Fibroblast of peridontal ligament (primary cell): ENCODE data around the gene FAM180A.
A peak's percentile ranks its signal among the peaks of the same experiment; 100 is the strongest.
"Not testable (repeated sequence)": the region's sequence is repeated elsewhere in the genome, so short reads cannot be mapped to it uniquely, and the experiment has no call there.

ENCODE experiments used
- DNase-seq: peaks from one replicate; pipeline ENCODE4 v3.0.0-alpha.2; 2010; ENCODE audit errors: extremely low read depth

Gene FAM180A

GRCh38 chr7:135714534-135715009, 34.0 kb downstream of the FAM180A start:
- DNase-seq = peak; percentile 47

DNA sequence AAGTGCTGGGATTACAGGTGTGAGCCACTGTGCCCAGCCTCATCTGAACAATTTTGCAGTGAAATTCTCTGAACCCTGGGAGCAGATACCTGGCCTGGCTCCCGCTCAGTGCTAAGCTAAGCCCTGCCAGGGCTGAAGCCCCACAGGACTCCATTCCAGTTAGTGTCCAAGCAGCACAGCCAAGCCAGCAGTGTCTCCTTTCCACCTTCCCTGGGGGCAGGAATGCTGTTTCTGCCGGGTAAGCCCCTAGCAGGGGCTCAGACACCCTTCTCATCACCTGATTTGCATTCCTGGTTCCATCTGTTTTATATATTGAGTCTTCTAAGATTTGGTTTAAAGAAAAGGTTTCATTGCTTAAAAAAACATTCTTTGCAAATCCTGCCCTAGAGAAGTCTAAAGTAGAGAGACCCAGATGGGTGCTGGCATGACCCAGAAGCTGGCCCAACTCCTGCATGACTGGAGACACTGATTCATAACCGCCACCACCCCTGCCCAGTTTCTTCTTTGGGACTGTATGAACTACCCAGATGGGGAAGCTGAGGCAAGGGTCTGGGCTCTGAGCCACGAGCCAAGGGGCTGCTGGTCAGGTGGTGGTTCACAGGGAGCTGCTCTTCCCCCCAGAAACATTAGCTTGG, 34.7 kb downstream of the FAM180A start:
- DNase-seq = peak; percentile 28

- DNase-seq = no peak
Measured at GRCh38 chr7:135712796-135713195, 35.8 kb downstream of the FAM180A start.

DNA sequence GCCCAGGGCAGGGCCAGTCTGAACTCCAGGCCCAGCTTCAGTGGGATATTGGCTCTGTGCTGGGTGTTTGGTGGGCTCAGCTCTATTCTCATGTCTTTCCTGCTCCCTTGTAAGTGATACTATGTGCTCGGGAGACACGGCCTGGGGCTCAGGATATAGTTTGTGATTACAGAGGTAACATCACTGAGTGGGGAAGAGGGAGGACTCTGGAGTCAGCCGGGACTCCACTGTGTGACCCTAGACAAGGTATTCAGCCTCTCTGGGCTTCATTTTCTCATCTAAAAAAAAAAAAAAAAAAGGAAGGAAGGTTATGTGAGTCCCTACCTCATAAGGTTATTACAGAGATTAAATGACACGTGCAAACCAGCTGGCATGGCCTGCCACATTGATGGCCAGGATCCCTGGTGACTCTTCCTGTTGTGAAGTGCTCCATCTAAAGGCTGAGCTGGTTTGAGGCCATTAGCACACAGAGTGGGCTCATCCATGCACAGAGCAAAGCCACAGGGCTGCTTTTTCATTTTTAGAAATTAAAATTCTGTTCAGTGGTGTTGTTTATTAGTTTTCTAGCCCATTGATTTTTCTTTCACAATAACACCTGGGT, 36.3 kb downstream of the FAM180A start:
- DNase-seq = no peak

DNA sequence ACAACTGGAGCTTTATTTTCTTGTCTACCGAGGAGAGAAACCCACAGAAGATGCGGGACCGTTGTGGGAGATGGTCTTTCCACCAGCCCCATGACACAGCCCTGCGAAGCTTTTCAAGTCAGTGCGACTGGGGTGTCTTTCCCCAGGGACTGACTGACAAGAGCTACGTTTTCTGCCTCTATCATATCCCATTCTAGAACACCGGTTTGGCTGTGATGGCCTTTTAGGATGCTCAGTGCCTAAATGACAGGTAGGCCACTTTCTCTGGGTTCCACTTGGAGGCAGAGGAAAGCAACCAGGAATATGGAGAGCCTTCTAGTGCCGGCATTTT, 37.5 kb downstream of the FAM180A start:
- DNase-seq = no peak

GRCh38 chr7:135710417-135711138, 38.0 kb downstream of the FAM180A start:
- no peak for DNase-seq

GRCh38 chr7:135709508-135709907, 39.1 kb downstream of the FAM180A start:
- peak; percentile 55 for DNase-seq

DNA sequence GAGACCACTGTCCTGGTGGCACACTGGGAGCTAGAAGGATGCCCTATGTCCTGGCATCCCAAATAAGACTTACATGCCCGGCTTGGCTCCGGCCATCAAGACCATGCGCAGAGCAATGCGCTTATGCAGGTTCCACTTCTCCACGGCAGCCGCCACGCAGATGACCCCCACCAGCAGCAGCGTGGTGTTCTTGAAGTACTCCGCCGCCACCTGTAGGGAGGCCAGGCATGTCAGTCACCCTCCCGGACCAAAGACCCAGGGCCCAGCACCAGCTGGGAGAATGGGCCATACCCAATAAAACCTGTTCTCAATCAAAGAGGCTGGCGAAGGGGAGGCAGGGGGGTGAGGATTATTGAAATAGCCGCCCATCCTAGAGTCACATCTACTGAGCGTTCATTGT, 40.6 kb downstream of the FAM180A start:
- no peak for DNase-seq

DNA sequence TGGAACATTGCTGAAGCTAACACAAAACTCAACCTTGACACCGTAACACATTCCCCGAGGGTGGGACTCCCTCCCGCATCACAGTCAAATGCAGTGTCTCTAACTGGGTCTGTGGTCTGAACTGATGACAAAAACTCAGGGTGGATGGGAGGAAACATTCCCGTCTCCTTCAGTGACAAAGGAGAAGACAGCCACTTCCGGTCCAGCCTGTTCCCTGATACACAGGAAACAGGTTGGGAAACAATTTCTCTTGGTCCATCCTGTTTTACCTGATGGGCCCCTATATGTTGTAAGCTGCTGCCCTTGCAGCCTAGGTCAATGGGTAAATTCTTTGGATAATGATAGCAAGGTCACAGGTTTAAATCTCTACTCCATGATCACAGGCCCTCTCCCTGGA, 41.0 kb downstream of the FAM180A start:
- DNase-seq = no peak

GRCh38 chr7:135706858-135707569, 41.6 kb downstream of the FAM180A start:
- DNase-seq = no peak

DNA sequence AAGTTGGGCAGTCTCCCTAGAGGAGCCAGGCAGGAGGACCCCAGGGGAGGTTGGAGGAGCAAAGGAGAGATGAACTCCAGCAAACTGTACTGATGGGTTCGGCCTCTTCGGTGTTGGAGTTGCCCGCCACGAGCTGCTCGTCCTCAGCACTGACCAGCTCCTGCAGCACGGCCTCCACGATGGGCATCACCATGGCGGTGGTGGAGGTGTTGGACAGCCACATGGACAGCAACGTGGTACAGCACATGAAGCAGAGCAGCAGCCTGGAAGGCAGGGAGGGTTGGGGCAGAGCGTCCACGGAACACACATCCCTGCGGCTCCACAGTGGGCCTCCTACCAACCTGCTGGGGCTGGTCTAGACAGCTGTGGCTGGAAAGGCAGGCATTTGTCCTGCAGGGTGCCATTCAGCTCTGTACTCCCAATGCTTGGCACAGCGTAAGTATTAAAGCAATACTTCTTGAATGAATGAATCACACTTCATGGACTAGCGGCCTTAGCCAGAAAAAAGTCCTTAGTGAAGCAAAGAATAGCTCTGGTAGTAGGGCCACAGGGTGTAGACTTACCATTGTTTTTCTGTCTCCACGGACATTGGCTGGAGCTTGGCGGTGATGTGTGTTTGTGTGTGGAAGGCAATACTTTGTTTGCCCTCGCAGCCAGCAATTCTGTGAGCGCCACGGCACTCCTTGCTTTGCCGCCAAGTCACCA, 42.4 kb downstream of the FAM180A start:
- no peak for DNase-seq

GRCh38 chr7:135704698-135705097, 43.9 kb downstream of the FAM180A start:
- DNase-seq = peak; percentile 17

GRCh38 chr7:135704074-135704473, 44.5 kb downstream of the FAM180A start:
- no peak for DNase-seq

DNA sequence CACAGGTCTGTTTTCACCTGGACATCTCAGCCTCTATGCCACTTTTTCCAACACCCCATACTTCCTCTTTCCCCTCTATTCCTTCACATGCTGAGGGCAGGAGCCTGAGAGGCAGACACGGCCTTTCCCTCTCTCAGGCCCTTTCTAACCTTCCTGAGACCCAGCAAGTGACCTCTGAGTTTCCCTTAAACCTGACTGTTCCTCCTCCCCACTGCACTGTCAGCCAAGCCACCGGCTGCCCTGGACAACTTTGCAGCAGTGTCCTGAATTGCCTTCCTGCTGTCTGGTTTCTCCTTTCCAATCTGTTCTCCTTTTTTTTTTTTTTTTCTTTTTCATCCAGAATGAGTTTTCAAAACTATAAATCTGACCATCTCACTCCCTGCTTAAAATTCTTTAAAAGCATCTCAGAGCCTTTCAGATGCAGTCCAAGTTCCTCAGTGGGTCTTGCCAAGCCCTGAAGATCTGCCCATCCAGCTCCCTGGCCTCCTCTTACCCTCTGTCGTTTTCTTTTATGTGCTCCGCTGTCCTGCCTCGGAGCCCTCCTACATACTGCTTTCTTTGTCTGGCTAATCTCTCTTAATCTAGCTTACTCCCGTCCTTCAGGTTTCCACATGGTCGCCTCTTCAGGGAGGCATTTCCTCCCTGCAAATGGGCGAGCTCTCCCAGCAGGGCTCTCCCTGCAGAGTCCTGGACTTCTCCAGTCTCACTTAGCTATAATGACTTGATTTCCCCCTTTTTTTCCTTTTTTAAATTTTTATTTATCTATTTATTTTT, 51.1 kb downstream of the FAM180A start:
- DNase-seq = no peak

DNA sequence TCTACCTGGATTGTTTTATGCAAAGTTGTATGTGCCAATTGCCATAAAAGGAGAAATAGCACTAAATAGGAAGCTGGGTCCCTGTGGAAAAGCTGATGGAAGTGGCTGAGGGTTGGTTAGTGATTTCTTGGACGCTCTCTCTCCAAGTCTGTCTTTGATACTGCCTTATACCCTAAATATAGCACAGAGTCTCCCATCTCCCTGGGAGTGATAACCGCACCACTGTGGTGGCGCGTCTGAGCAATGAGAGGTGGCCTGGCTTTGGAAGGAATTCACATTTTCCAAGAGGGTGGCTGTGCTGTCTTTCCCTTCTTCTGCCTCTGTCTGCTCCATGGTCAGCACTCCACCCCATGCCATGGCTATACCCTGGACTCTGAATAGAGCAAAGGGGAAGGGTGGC, 55.1 kb downstream of the FAM180A start:
- no peak for DNase-seq

DNA sequence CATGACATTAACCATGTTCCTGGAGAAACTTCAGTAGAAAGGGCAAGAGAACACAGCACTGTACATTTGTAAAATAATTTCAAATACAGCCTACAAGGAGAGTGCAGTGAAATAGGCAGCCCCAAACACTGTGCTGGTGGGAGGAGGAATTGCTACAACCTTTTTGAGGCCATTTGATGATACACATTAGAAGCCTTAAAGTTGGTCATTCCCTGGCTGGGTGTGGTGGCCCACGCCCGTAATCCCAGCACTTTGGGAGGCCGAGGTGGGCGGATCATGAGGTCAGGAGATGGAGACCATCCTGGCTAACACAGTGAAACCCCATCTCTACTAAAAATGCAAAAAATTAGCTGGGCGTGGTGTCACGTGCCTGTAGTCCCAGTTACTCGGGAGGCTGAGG, 56.0 kb downstream of the FAM180A start:
- not testable (repeated sequence) for DNase-seq

GRCh38 chr7:135692055-135692454, 56.6 kb downstream of the FAM180A start:
- no peak for DNase-seq

DNA sequence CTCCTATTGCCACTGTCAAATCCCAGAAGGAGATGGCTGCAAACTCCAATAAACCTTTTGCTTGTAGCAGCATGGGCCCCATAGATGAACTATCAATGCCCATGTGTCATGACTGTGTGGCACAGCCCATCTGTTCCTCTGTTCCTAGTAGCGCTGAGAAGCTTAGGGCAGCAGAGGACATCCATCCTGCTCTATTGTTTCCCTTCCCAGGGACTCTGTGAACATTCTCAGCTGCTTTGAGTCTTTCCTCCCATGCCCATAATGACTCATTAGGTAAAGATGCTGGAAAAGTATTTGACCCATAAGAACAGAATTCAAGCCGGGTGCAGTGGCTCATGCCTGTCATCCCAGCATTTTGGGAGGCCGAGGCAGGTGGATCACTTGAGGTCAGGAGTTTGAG, 58.0 kb downstream of the FAM180A start:
- peak; percentile 53 for DNase-seq

- DNase-seq = no peak
Measured at GRCh38 chr7:135687466-135687865, 61.1 kb downstream of the FAM180A start.

DNA sequence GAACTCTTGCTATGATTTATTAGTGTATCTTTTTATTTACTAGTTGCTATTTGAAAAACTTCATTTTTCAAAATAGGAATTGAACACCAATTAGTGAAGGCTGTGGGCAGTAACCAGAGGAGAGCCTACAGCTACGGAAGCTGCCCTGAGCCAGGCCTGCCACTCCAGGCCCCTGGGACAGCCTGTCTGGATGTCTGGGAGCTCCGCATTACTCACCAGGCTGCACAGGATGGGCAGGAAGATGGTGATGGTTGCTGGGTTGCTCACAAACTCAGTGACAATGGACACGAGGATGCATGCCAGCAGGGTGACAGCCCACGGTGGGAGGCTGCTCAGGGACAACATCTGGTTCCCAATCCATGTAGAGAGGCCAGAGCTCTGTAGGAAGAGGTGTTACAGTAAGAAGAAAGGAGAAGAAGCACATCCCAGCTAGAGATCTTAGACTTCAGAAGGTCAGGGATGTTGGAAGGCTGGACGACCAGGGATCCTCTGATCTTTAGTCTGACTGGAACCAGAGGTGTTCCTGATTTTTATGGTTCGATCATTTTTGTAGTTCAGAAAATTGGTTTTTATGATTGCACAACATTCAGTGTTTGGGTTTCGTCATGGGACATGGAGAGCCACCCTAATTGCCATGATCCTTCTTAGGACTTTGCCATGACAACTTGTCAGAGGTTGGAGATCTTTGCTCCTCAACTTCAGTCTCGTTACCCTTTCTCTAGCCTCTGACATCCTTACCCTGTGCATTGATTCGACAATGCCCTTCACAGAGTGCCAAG, 63.1 kb downstream of the FAM180A start:
- no peak for DNase-seq
